Hepatocyte (in vitro differentiated cells): ENCODE results near the gene CAMK2G.
"Not testable (repeated sequence)": the region's sequence is repeated elsewhere in the genome, so short reads cannot be mapped to it uniquely, and the experiment has no call there.

Experiments
- CTCF ChIP-seq: fragments of 200-600 bp; sonication (generic); IDR thresholded peaks from 2 replicates; pipeline ENCODE4 v1.5.1; 2016; ENCODE audit warnings: antibody characterized with exemption, mild to moderate bottlenecking; ENCODE audit not compliant: poor library complexity
- EZH2 ChIP-seq: fragments of 200-600 bp; sonication (generic); IDR thresholded peaks from 2 replicates; pipeline ENCODE4 v1.6.1; 2016; ENCODE audit warnings: antibody characterized with exemption, mild to moderate bottlenecking, borderline replicate concordance
- EZH2phosphoT487 ChIP-seq: fragments of 200-600 bp; sonication (generic); IDR thresholded peaks from one replicate; pipeline ENCODE4 v1.6.1; 2018; ENCODE audit warnings: antibody characterized with exemption, mild to moderate bottlenecking, low read depth, moderate library complexity; ENCODE audit not compliant: unreplicated experiment, severe bottlenecking

DNA sequence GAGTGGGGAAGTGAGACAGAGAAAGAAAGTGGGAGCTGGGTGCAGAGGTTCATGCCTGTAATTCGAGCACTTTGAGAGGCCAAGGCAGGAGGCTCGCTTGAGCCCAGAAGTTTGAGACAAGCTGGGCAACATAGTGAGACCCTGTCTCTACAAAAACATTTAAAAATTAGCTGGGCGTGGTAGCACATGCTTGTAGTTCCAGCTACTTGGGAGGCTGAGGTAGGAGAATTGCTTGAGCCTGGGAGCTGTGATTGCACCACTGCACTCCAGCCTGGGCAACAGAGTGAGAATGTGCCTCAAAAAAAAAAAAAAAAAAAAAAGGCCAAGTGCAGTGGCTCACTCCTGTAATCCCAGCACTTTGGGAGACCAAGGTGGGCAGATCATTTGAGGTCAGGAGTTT lies 16.5 kb upstream of the CAMK2G start:
- TF ChIP-seq CTCF, EZH2, EZH2phosphoT487: not testable (repeated sequence)
